H7 (cell line): Measurements from ENCODE around the gene KNDC1. TPM values are rescaled to one million over a fixed set of nuclear protein-coding genes. Genes with fewer than 3 reads are reported as not detected.
"Not testable (repeated sequence)": the region's sequence is repeated elsewhere in the genome, so short reads cannot be mapped to it uniquely, and the experiment has no call there.

ENCODE experiments used
- DNase-seq: peaks from one replicate; pipeline ENCODE4 v3.0.0; 2012
- H3K27me3 ChIP-seq: 2 replicates; pipeline ENCODE4 v1.6.0; 2011; ENCODE audit warnings: mild to moderate bottlenecking, low read length; ENCODE audit not compliant: control insufficient read depth, insufficient read depth
- H3K36me3 ChIP-seq: replicated peaks from 2 replicates; pipeline ENCODE4 v1.5.1; 2011; ENCODE audit warnings: low read length; ENCODE audit not compliant: control insufficient read depth, insufficient read depth
- H3K4me3 ChIP-seq: 2 replicates; pipeline ENCODE4 v1.5.1; 2011; ENCODE audit warnings: low read depth, mild to moderate bottlenecking, control low read depth, low read length, moderate library complexity; ENCODE audit not compliant: insufficient read depth
- total RNA-seq: library from RNA; depleted of rRNA; stranded (reverse); fragments of >200 nt; shearing (Covaris generic); gene quantifications from 2 replicates; pipeline ENCODE4 v1.2.3, GENCODE V29; 2014; rRNA removed

The KNDC1 gene, protein sequence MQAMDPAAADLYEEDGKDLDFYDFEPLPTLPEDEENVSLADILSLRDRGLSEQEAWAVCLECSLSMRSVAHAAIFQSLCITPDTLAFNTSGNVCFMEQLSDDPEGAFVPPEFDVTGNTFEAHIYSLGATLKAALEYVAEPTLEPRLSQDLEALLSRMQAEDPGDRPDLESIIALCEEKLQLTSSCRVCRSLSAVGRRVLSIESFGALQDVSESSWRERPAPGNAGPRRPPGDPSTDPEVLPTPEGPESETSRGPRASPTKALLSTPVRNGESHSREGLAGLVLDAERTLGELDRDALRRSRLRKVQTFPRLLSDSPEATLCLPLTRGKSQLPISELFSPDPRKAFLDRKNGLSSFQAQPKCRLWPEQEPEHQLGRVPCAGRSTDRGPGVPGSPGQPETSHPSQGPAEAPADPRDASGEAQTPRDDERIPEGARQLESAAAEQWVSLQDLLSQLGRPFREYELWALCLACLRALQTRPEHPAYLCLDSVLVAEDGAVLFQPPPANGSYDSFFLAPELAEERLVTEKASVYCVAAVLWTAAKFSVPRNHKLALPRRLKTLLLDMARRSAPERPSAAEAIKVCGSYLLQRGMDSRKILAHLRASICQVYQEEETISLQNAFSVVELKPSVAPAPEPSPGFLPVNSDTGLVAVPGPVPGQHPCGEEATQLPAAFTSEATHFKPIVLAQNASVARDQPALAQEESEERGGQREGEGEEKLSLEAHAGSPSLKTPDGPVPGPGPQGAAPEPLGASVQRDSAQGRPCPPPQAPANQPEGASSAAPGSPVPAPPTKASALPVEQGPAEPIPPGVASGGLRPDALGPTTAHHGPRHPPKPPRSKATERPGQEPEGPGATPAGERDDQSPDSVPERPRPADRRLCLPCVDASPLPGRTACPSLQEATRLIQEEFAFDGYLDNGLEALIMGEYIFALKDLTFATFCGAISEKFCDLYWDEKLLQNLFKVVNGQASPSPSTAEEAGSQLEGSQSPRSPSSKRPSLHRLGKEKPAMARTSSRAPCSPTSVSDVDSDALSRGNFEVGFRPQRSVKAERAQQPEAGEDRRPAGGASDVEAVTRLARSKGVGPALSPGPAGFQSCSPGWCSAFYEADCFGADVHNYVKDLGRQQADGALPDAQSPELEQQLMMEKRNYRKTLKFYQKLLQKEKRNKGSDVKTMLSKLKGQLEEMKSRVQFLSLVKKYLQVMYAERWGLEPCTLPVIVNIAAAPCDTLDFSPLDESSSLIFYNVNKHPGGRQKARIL (N-terminal part only)
- total RNA-seq = 13.7 and 16.7 TPM in 2 replicates

DNA sequence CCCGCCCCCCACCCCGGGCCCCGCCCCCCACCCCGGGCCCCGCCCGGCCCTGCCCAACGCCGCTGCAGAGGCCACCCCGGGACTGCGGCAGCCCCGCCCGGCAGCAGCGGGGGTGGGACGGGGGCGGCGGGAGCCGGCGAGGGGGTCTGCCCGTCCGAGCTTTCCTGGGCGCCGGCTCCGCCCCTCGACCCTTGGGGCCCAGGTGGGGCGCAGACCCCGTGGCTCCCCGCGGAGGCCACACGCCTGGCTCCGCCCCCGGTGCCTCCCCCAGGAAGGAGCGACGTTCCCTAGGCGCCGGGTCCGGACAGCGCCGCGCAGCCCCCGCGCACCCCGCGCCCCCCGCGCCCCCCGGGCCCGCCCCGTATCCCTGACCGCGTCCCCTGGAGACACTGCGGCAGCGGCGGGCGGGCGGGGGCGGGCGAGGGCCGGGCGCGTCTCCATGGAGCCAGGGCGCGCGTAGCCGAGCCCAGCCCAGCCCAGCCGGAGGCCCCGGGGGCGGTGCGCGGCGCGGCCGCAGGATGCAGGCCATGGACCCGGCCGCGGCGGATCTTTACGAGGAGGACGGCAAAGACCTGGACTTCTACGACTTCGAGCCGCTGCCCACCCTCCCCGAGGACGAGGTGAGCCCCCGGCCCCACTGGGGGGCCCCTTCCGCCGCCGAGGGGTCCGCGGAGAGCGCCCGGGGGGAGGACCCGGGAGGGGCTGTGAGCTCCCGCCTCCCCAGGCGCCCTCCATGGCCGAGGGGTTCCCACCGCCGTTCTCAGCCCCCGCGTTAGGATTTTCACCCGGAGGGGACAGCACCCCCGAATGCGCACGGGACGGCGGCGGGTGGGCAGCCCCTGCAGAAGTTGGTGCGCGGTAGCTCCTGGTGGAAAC lies at the start of gene KNDC1:
TSS of gene KNDC1 (plus strand) at position 270 of the 876 bp plus-strand sequence. CDS start at position 519, 249 bp downstream.
- peak; percentile 97 for DNase-seq

DNA sequence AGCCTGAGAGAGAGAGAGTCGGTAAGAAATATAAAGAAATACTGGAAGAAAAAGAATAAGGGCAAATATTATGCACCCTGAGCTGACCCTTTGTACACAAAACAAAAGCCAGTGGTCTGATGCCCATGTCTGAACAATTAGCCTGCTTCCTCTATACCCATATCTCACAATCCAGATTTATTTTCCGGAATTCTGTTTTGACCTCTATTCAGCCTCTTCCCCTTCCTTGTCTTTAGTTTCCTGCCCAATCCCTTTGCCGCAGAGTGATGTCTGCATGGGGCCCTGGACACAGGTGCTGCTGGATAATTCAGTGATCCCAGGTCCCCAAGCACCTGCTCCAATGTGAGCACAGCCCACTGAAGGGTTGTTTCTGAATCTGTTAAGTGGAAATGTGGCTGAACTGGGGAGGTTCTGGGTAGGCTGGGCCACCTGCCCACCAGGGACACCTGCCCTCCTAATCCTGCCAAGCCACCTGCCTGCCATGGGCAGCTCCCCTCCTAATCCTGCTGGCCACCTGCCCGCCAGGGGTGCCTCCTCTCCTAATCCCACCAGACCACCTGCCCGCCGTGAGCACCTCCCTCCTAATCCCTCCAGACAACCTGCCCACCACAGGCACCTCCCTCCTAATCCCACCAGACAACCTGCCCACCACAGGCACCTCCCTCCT lies 49.3 kb upstream of the KNDC1 start:
- DNase-seq = no peak
- no peak overlapping the region for H3K4me3 ChIP-seq

More for the DNA sequence above, at the start of gene KNDC1:
- peaks cover 2% of the 10 kb centered on the region for H3K36me3 ChIP-seq
- peaks cover 5% of the 10 kb centered on the region for H3K27me3 ChIP-seq
- peak within 1 kb of the TSS; percentile 74 for H3K4me3 ChIP-seq

DNA sequence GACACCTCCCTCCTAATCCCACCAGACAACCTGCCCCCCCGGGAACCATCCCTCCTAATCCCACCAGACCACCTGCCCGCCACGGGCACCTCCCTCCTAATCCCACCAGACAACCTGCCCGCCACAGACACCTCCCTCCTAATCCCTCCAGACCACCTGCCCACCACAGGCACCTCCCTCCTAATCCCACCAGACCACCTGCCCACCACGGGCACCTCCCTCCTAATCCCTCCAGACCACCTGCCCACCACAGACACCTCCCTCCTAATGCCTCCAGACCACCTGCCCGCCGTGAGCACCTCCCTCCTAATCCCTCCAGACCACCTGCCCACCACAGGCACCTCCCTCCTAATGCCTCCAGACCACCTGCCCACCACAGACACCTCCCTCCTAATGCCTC lies 48.4 kb upstream of the KNDC1 start:
- not testable (repeated sequence) for H3K4me3 ChIP-seq, H3K36me3 ChIP-seq, DNase-seq, H3K27me3 ChIP-seq

More for the DNA sequence above, 49.3 kb upstream of the KNDC1 start:
- Histone ChIP-seq H3K27me3 (no peaks in the 10 kb centered on the region), H3K36me3 (no peaks in the 10 kb centered on the region)

DNA sequence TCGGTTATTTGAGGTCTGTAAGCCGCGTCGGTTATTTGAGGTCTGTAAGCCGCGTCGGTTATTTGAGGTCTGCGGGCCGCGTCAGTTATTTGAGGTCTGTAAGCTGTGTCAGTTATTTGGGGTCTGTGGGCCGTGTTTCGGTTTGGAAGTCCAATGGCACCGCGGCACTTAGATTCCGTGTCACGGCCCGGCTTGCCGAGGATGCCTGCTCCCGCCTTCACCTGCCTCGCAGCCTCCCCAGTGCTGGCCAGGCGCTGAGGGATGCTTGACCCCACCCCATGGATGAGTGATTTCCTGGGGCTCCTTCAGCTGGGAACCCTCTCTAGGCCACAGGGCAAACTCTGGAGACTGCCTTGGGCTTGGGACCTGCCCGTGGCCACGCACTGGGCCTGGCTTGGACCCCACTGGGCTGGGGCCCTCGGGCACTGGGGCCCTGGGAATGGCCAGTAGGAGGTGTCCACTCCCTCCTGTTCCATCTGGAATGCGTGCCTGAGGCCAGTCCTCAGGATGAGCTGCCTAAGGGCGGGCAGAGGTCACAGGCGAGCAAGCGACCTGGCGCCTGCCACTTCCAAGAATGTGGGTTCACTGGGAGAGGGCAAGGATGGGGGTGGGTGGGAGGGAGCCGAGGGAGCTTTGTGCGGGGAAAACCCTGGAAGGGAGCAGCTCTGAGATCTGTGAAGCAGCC lies 46.7 kb upstream of the KNDC1 start:
- no peaks in the 10 kb centered on the region for H3K27me3 ChIP-seq
- H3K4me3 ChIP-seq = no peak overlapping the region
- no peaks in the 10 kb centered on the region for H3K36me3 ChIP-seq
- DNase-seq = no peak

DNA sequence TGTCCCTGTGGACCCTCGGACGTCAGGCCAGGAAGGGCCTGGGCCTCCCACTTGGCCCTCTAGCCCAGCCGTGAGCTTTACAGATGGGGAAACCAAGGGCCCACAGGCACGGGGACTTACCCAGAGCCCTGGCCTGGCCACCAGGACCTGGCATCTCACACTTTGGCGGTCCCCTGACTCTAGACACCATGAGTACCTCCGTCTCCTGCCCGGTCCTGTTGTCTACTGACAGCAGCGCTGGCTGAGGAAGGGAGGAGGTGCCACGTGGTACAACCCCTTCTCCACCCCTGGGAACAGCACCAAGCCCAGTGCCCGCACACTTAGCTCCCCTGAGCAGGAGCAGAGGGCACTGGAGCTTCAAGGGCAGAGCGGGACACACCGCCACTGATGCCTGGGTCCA lies 46.2 kb upstream of the KNDC1 start:
- no peaks in the 10 kb centered on the region for H3K27me3 ChIP-seq
- H3K36me3 ChIP-seq = no peaks in the 10 kb centered on the region
- no peak overlapping the region for H3K4me3 ChIP-seq
- no peak for DNase-seq

DNA sequence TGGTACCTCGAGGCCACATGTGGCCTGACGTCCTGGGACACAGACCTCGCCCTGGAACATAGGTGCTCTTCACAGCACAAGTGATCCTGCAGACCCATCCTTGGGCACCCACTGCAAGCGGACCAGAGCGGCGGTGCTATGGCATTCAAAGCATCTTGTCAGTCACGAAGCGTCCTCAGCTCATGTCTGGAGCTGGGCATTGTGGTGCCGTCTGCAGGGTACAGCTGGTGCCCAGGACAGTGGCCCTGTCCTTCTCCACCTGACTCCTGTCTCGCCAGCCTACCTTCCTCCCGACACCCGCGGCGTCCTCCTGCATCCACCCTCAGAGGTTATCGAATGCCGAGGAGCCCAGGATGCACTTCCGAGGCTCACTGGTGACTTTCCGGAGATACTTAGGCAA lies 45.8 kb upstream of the KNDC1 start:
- Histone ChIP-seq H3K4me3 (no peak overlapping the region), H3K27me3 (no peaks in the 10 kb centered on the region), H3K36me3 (no peaks in the 10 kb centered on the region)
- no peak for DNase-seq

DNA sequence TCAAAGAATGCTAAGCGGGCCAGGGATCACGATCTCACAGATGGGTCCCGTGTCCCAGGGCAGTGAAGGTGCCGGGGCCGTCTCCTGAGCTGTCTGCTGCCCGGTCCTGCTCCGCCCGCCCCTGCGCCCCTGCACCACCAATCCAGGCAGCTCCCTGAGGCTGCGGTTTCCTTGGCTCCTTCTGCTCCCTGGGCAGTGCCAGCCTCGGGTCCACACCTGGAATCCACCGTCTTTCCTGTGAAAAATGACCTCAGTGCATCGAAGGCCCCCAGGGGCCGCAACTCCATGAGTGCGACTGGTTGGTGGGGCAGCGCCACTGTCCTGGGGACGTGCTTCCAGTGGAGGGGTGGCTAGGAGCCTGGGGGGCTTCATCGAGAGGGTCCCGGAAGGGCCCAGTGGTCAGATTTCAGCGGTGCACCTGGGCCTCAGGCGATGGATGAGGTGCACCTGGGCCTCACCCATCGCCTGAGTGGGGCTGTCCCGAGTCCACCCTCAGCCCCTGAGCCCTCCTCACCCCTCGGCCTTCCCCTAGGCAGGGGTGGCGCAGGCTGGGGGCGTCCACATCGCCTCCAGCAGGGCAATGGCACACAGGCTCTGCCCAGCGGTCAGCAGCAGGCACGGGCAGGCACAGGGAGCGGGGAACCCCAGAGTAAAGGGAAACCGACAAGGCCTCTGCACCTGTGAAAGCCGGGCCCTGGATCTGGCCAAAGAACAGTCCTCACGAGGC lies 45.1 kb upstream of the KNDC1 start:
- DNase-seq = no peak
- no peaks in the 10 kb centered on the region for H3K27me3 ChIP-seq
- H3K4me3 ChIP-seq = no peak overlapping the region
- H3K36me3 ChIP-seq = no peaks in the 10 kb centered on the region

DNA sequence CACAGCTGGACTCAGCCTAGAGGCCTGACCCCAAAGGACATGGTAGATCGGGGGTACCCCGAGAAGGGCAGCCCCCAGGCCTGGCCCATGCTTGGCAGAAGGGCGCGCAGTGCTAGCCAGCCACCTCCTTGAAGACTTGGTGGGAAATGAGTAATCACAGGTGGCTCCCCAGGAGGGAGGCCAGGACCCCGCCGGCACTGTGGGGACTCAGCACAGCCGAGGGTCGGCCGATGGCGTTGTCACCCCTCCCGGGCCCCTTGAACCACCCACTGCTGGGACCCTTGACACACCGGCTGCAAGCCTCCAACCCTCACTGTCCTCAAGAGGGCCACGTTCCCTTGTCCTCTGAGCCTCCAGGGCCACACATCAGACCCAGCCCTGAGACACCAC lies 44.6 kb upstream of the KNDC1 start:
- no peaks in the 10 kb centered on the region for H3K36me3 ChIP-seq
- no peaks in the 10 kb centered on the region for H3K27me3 ChIP-seq
- H3K4me3 ChIP-seq = no peak overlapping the region
- no peak for DNase-seq

DNA sequence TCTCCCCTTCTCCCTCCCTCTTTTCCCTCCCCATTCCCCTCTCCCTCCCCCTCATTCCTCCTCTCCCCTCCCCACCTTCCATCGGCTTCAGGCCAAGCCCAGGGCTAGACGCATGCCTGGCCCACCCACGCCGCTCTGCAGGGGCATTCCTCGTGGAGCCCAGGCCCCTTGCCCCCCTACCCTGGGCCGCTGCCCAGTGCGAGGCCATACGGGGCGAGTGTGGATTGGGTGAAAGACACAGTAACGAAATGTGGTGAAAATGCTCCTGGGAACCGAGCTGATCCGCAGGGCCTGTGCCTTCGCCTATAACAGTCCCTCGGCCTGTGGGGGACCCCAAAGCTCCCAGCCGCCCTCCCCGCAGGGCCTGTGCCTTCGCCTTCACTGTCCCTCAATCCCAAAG lies 44.0 kb upstream of the KNDC1 start:
- Histone ChIP-seq H3K27me3 (no peaks in the 10 kb centered on the region), H3K4me3 (no peak overlapping the region), H3K36me3 (no peaks in the 10 kb centered on the region)
- DNase-seq = no peak

DNA sequence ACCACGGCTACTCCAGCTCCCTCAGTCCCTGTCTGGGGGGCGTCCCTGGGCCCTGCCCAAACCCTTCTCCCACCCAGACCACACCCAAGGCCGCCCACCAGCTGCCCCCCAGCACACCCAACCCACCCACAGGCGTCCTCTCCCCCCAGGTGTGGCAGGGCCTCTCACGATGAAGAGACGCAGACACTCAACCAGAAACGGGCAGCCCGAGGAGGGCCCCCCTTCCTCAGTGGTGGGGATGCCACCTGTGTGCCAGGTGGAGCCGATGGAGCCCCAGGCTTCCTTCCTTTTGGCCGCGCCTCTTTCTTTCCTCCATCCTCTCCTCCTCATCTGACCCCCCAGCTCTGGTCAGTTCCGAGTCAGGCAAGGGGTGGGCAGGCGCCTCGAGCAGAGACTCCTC lies 43.6 kb upstream of the KNDC1 start:
- Histone ChIP-seq H3K4me3 (no peak overlapping the region), H3K36me3 (no peaks in the 10 kb centered on the region), H3K27me3 (no peaks in the 10 kb centered on the region)
- DNase-seq = no peak

DNA sequence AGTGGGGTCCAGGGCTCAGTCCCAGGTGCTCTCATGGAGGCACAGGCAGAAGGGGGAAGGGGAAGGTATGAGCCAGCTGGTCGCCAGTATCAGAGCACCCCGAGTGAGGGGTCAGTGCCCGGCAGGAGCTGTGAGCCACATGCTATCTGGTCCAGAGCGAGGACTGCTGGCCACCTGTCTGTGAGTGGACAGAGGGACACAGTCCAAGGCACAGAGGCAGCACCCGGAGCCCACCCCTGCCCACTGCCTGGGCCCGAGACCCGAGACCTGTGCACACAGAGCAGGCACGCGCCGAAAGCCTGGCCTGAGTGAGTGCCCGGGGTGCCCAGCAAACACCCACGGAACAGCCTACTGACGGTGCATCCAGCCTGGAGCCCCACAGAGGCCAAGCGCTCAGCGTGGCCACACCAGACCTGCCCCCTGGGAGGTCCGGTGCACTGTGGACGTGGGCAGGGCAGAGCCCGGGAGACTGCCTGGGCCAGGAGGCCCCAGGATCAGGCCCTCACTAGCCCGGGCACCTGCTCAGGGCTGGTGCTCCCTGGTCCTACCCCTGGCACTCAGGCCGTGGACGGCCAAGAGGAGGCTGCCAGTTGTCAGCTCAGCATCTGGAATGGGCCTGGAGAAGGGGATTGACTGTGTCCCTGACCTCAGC lies 42.9 kb upstream of the KNDC1 start:
- H3K36me3 ChIP-seq = no peaks in the 10 kb centered on the region
- DNase-seq = no peak
- H3K27me3 ChIP-seq = no peaks in the 10 kb centered on the region
- H3K4me3 ChIP-seq = no peak overlapping the region

DNA sequence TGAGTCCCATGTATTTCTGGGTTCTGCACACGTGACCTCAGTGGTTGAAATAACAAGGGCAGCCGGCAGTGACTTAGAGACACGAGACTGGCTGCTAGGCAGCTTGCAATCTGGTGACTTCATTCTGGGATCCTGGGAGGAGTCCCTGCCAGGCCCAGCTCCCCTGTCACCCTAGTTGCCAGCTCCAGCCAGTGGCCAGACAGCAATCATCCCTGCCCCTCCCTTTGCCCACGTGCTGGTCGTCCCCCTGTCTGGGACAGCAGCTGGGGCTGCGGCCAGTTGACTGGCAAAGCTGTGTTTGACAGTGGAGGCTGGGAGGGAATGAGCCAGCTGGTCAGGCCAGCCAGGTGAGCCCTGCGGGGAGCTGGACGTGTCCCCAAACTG lies 42.3 kb upstream of the KNDC1 start:
- Histone ChIP-seq H3K4me3 (no peak overlapping the region), H3K27me3 (no peaks in the 10 kb centered on the region), H3K36me3 (no peaks in the 10 kb centered on the region)
- no peak for DNase-seq
